HG03378 (cell line): ENCODE results near the gene GRIA1.

Experiments
- ATAC-seq: cut with Tn5 transposase; IDR thresholded peaks from one replicate; pipeline ENCODE4 v1.9.1; 2021; ENCODE audit warnings: mild to moderate bottlenecking, moderate library complexity; ENCODE audit not compliant: unreplicated experiment

Gene GRIA1

GRCh38 chr5:153610009-153610408, 119.5 kb downstream of the GRIA1 start:
- ATAC-seq = no peak

- no peak for ATAC-seq
These were observed 120.3 kb downstream of the GRIA1 start for GRCh38 chr5:153610811-153611210.

- ATAC-seq = no peak
These were observed 122.7 kb downstream of the GRIA1 start for GRCh38 chr5:153613144-153613543.

- ATAC-seq = no peak
These were observed 123.2 kb downstream of the GRIA1 start for GRCh38 chr5:153613672-153614071.

GRCh38 chr5:153617190-153617589, 126.7 kb downstream of the GRIA1 start:
- no peak for ATAC-seq

- ATAC-seq = no peak
These were observed 127.8 kb downstream of the GRIA1 start for GRCh38 chr5:153618307-153618706.

- no peak for ATAC-seq
These were observed 128.4 kb downstream of the GRIA1 start for GRCh38 chr5:153618867-153619266.

- ATAC-seq = no peak
These were observed 129.3 kb downstream of the GRIA1 start for GRCh38 chr5:153619771-153620170.

GRCh38 chr5:153623124-153623523, 132.7 kb downstream of the GRIA1 start:
- ATAC-seq = no peak

- ATAC-seq = no peak
These were observed 133.4 kb downstream of the GRIA1 start for GRCh38 chr5:153623751-153624450.

GRCh38 chr5:153624451-153624765, 133.9 kb downstream of the GRIA1 start:
- ATAC-seq = no peak

GRCh38 chr5:153625826-153626354, 135.4 kb downstream of the GRIA1 start:
- no peak for ATAC-seq

- ATAC-seq = no peak
These were observed 136.4 kb downstream of the GRIA1 start for GRCh38 chr5:153626836-153627235.

- ATAC-seq = no peak
These were observed 138.8 kb downstream of the GRIA1 start for GRCh38 chr5:153629027-153629895.

GRCh38 chr5:153630546-153630945, 140.1 kb downstream of the GRIA1 start:
- no peak for ATAC-seq

- ATAC-seq = no peak
These were observed 142.3 kb downstream of the GRIA1 start for GRCh38 chr5:153632748-153633290.

GRCh38 chr5:153636670-153637451, 146.4 kb downstream of the GRIA1 start:
- no peak for ATAC-seq

- ATAC-seq = no peak
These were observed 149.8 kb downstream of the GRIA1 start for GRCh38 chr5:153640293-153640692.

- no peak for ATAC-seq
These were observed 150.8 kb downstream of the GRIA1 start for GRCh38 chr5:153641183-153641688.

- no peak for ATAC-seq
These were observed 164.2 kb downstream of the GRIA1 start for GRCh38 chr5:153654504-153655200.
